ENCODE measurements around the gene ADAMTS1. TPM values are rescaled to one million over a fixed set of nuclear protein-coding genes. Genes with fewer than 3 reads are reported as not detected.

ADAMTS1 gene
- total and polyA plus RNA-seq, 2 donors (not counting 3 experiments of a cell fraction or from before 2014, with no cell fraction given): 15.4 to 16.3 TPM

- FAIRE-seq (no peak), DNase-seq (ENCODE audit: low read depth, low spot score) (no peak)
- no peak overlapping the region for H2AFZ ChIP-seq (ENCODE audit: low read depth, low read length)
- no peaks in the 10 kb centered on the region for H4K20me1 ChIP-seq (replicated peaks; ENCODE audit: control insufficient read depth, extremely low read depth, insufficient read depth, low read length)
- ChIA-PET CTCF (no interaction called here), POLR2A (no interaction called here)
- no peak overlapping the region for H3K27ac ChIP-seq (ENCODE audit: insufficient read depth, low read depth, low read length)
- no peak overlapping the region for H3K9ac ChIP-seq (replicated peaks; ENCODE audit: extremely low read depth, insufficient read depth, low read length)
- no TSS peak for BruUV-seq (replicated peaks)
- no peaks in the 10 kb centered on the region for H3K79me2 ChIP-seq (ENCODE audit: control insufficient read depth, insufficient read depth, low read length)
- H3K4me3 ChIP-seq (replicated peaks in 1 of 3; ENCODE audit: insufficient read depth in 1 of 3, low read depth in 1 of 3, low read length in 3 of 3): no peak overlapping the region
- no peak for TF ChIP-seq EZH2 (IDR thresholded peaks at IDR 0.05; ENCODE audit: borderline replicate concordance, low read depth, low read length, severe bottlenecking)
- TF ChIP-seq JUN (IDR thresholded peaks at IDR 0.05; ENCODE audit: borderline replicate concordance, insufficient read depth, insufficient read length, low read depth): no peak
- TF ChIP-seq POLR2AphosphoS5 (IDR thresholded peaks at IDR 0.05; ENCODE audit: insufficient read depth, low read depth, low read length): no peak
- TF ChIP-seq POLR2A (IDR thresholded peaks at IDR 0.05; ENCODE audit: low read depth, low read length): no peak
- no peak for TF ChIP-seq MYC (IDR thresholded peaks at IDR 0.05; ENCODE audit: low read depth, low read length)
- no peaks in the 10 kb centered on the region for H3K9me3 ChIP-seq (replicated peaks; ENCODE audit: control insufficient read depth, insufficient read depth, low read length)
- dilution Hi-C loops (cut with MboI; ENCODE audit: extremely low pct_ligation_motif_present, low sequenced_read_pairs): no loop called here
- intact Hi-C loops (cut with micrococcal nuclease): no loop called here
- H3K27me3 ChIP-seq (ENCODE audit: control insufficient read depth in 2 of 2, insufficient read depth in 2 of 2, low read length in 2 of 2): no peaks in the 10 kb centered on the region
- H3K4me1 ChIP-seq (ENCODE audit: control insufficient read depth, extremely low read depth, insufficient read depth, low read length): no peaks in the 10 kb centered on the region
- no peak overlapping the region for H3K4me2 ChIP-seq (ENCODE audit: insufficient read depth, low read length)
- no peaks in the 10 kb centered on the region for H3K36me3 ChIP-seq (ENCODE audit: control insufficient read depth in 2 of 2, extremely low read depth in 1 of 2, insufficient read depth in 2 of 2, low read length in 2 of 2)
- no peaks in the 10 kb centered on the region for H3K9me1 ChIP-seq (replicated peaks; ENCODE audit: control insufficient read depth, extremely low read depth, insufficient read depth, low read length)
Measured at GRCh38 chr21:26790296-26790695, 54.9 kb downstream of the ADAMTS1 start.

- Histone ChIP-seq H4K20me1 (replicated peaks; ENCODE audit: control insufficient read depth, extremely low read depth, insufficient read depth, low read length) (no peaks in the 10 kb centered on the region), H3K9me3 (replicated peaks; ENCODE audit: control insufficient read depth, insufficient read depth, low read length) (no peaks in the 10 kb centered on the region), H3K9ac (replicated peaks; ENCODE audit: extremely low read depth, insufficient read depth, low read length) (no peak overlapping the region), H3K4me2 (ENCODE audit: insufficient read depth, low read length) (no peak overlapping the region), H3K79me2 (ENCODE audit: control insufficient read depth, insufficient read depth, low read length) (no peaks in the 10 kb centered on the region), H3K4me1 (ENCODE audit: control insufficient read depth, extremely low read depth, insufficient read depth, low read length) (no peaks in the 10 kb centered on the region), H3K4me3 (replicated peaks in 1 of 3; ENCODE audit: insufficient read depth in 1 of 3, low read depth in 1 of 3, low read length in 3 of 3) (no peak overlapping the region), H2AFZ (ENCODE audit: low read depth, low read length) (no peak overlapping the region), H3K27ac (ENCODE audit: insufficient read depth, low read depth, low read length) (no peak overlapping the region), H3K27me3 (ENCODE audit: control insufficient read depth in 2 of 2, insufficient read depth in 2 of 2, low read length in 2 of 2) (no peaks in the 10 kb centered on the region), H3K36me3 (ENCODE audit: control insufficient read depth in 2 of 2, extremely low read depth in 1 of 2, insufficient read depth in 2 of 2, low read length in 2 of 2) (no peaks in the 10 kb centered on the region), H3K9me1 (replicated peaks; ENCODE audit: control insufficient read depth, extremely low read depth, insufficient read depth, low read length) (no peaks in the 10 kb centered on the region)
- DNase-seq (ENCODE audit: low read depth, low spot score) (peak; percentile 7), FAIRE-seq (no peak)
- dilution Hi-C loops (cut with MboI; ENCODE audit: extremely low pct_ligation_motif_present, low sequenced_read_pairs) (no loop called here), intact Hi-C loops (cut with micrococcal nuclease) (no loop called here)
- ChIA-PET POLR2A (no interaction called here), CTCF (no interaction called here)
- no peak for TF ChIP-seq CTCF (IDR thresholded peaks at IDR 0.05; ENCODE audit: extremely low read depth in 1 of 2, insufficient read depth in 1 of 2, low read depth in 1 of 2, low read length in 2 of 2)
- TF ChIP-seq MAX (IDR thresholded peaks at IDR 0.05; ENCODE audit: insufficient read depth, insufficient read length): no peak
- TF ChIP-seq POLR2A (IDR thresholded peaks at IDR 0.05; ENCODE audit: low read depth, low read length): no peak
- no peak for TF ChIP-seq GATA2 (IDR thresholded peaks at IDR 0.05; ENCODE audit: insufficient read depth, insufficient read length, low read depth, low read length)
- no peak for TF ChIP-seq JUN (IDR thresholded peaks at IDR 0.05; ENCODE audit: borderline replicate concordance, insufficient read depth, insufficient read length, low read depth)
- TF ChIP-seq MYC (IDR thresholded peaks at IDR 0.05; ENCODE audit: low read depth, low read length): no peak
- TF ChIP-seq EZH2 (IDR thresholded peaks at IDR 0.05; ENCODE audit: borderline replicate concordance, low read depth, low read length, severe bottlenecking): no peak
- no peak for TF ChIP-seq POLR2AphosphoS5 (IDR thresholded peaks at IDR 0.05; ENCODE audit: insufficient read depth, low read depth, low read length)
- TF ChIP-seq FOS (IDR thresholded peaks at IDR 0.05; ENCODE audit: borderline replicate concordance, insufficient read depth, low read length): no peak
- no TSS peak for BruUV-seq (replicated peaks)
Measured at GRCh38 chr21:26788790-26789189, 56.4 kb downstream of the ADAMTS1 start.

Data from endothelial cell of umbilical vein (primary cell).